HepG2 (cell line): ENCODE data around the gene TRAK1. TPM values are rescaled to one million over a fixed set of nuclear protein-coding genes. Genes with fewer than 3 reads are reported as not detected.

Source experiments
- ATAC-seq: fragments of 200-7000 bp; cut with Tn5 transposase; 3 replicates; pipeline ENCODE4 v1.9.1; 2020; ENCODE audit warnings: mild to moderate bottlenecking, moderate library complexity
- BruUV-seq: library from RNA; stranded (reverse); fragments of 400-500 nt; replicated peaks from 2 replicates; lab custom pipeline; 2021; lab: Mats Ljungman, UMichigan
- CTCF ChIA-PET: fragments of 300-600 bp; formaldehyde crosslinking; extraction: SDS; loops from one replicate; lab custom pipeline; 2021; ENCODE audit warnings: low total read pairs, inconsistent platforms, low intra/inter-chr PET ratio; lab: Yijun Ruan, JAX
- POLR2A ChIA-PET: fragments of 350-600 bp; sonication (Branson Sonifier 250); formaldehyde crosslinking; loops from one replicate; lab custom pipeline; 2020; ENCODE audit warnings: antibody characterized with exemption, inconsistent platforms; lab: Yijun Ruan, JAX
- DNase-seq: peaks from one replicate; pipeline ENCODE4 v3.0.0-alpha.2; 2015; ENCODE audit warnings: low spot score
- FAIRE-seq: peaks from 3 replicates; lab custom pipeline; 2011; peaks lifted over from hg19 to GRCh38; lab: Jason Lieb, UNC
- H2AFZ ChIP-seq: one replicate; pipeline ENCODE4 v1.6.1; 2011; ENCODE audit warnings: low read length, inconsistent platforms
- H3K27ac ChIP-seq: fragments of 300-600 bp; 3 replicates; pipeline ENCODE4 v1.8.0; 2011; ENCODE audit warnings: mixed run types, mild to moderate bottlenecking, mixed read lengths, low read length, inconsistent platforms; ENCODE audit not compliant: insufficient read depth; ENCODE audit errors: extremely low read length
- H3K27me3 ChIP-seq, 2 experiments: fragments of 200-600 bp in 1 of 2; 2 replicates in 1 of 2; 3 replicates in 1 of 2; pipeline versions ENCODE4 v1.6.0 to v1.8.0; 2011; ENCODE audit warnings: low read length in 2 of 2, mild to moderate bottlenecking in 2 of 2, moderate library complexity in 2 of 2, inconsistent platforms in 1 of 2; ENCODE audit not compliant: insufficient read depth in 2 of 2, control insufficient read depth in 1 of 2
- H3K36me3 ChIP-seq, 2 experiments: fragments of 200-600 bp in 1 of 2; replicated peaks in 1 of 2; 2 replicates in 1 of 2; 3 replicates in 1 of 2; pipeline versions ENCODE4 v1.5.1 to v1.8.0; 2011; ENCODE audit warnings: low read length in 2 of 2, inconsistent platforms in 1 of 2; ENCODE audit not compliant: insufficient read depth in 2 of 2, control insufficient read depth in 1 of 2
- H3K4me1 ChIP-seq: 2 replicates; pipeline ENCODE4 v1.5.1; 2012; ENCODE audit warnings: low read length, inconsistent platforms; ENCODE audit not compliant: insufficient read depth
- H3K4me2 ChIP-seq: 2 replicates; pipeline ENCODE4 v1.6.0; 2011; ENCODE audit warnings: low read depth, low read length, inconsistent platforms
- H3K4me3 ChIP-seq, 3 experiments: fragments of 200-600 bp in 1 of 3; sonication (generic), shearing (Covaris generic) in 1 of 3; replicated peaks in 1 of 3; 2 replicates each; pipeline ENCODE4 v1.5.1; 2011 to 2016; ENCODE audit warnings: low read length in 3 of 3, inconsistent platforms in 2 of 3, low read depth in 2 of 3, mild to moderate bottlenecking in 2 of 3, control low read depth in 1 of 3, mixed read lengths in 1 of 3; ENCODE audit not compliant: insufficient read depth in 1 of 3
- H3K79me2 ChIP-seq: one replicate; pipeline ENCODE4 v1.6.1; 2011; ENCODE audit warnings: low read length, inconsistent platforms; ENCODE audit not compliant: insufficient read depth
- H3K9ac ChIP-seq: 2 replicates; pipeline ENCODE4 v1.6.0; 2011; ENCODE audit warnings: mild to moderate bottlenecking, low read depth, low read length, inconsistent platforms; ENCODE audit not compliant: insufficient read depth
- H3K9me3 ChIP-seq: 2 replicates; pipeline ENCODE4 v1.5.1; 2012; ENCODE audit warnings: mild to moderate bottlenecking, low read length
- H4K20me1 ChIP-seq: 2 replicates; pipeline ENCODE4 v1.6.0; 2011; ENCODE audit warnings: inconsistent platforms, mild to moderate bottlenecking, low read length, moderate library complexity; ENCODE audit not compliant: insufficient read depth
- CREB1 ChIP-seq, 2 experiments: fragments of 450-650 bp in 1 of 2; IDR thresholded peaks; 2 replicates each; pipeline ENCODE4 v1.6.1; 2016 to 2017; ENCODE audit warnings: control low read depth in 1 of 2, mild to moderate bottlenecking in 1 of 2, missing compliant biosample characterization in 1 of 2, missing genetic modification characterization in 1 of 2
- CTCF ChIP-seq: sonication (generic); formaldehyde crosslinking; IDR thresholded peaks from 2 replicates; pipeline ENCODE4 v1.5.0; 2020; ENCODE audit warnings: mild to moderate bottlenecking, missing genetic modification reagents, moderate library complexity
- ELF1 ChIP-seq: sonication (generic); formaldehyde crosslinking; IDR thresholded peaks from 2 replicates; pipeline ENCODE4 v1.4.0; 2020; ENCODE audit warnings: missing genetic modification reagents
- GPN1 ChIP-seq: sonication (generic); formaldehyde crosslinking; IDR thresholded peaks from 2 replicates; pipeline ENCODE4 v1.5.1; 2020; ENCODE audit warnings: missing genetic modification reagents, borderline replicate concordance
- KLF9 ChIP-seq: IDR thresholded peaks from 2 replicates; pipeline ENCODE4 v1.6.1; 2016; ENCODE audit warnings: low read depth
- PHF21A ChIP-seq: sonication (generic); formaldehyde crosslinking; IDR thresholded peaks from 2 replicates; pipeline ENCODE4 v1.5.0; 2020; ENCODE audit warnings: mild to moderate bottlenecking, missing genetic modification reagents
- SIX4 ChIP-seq: sonication (generic); formaldehyde crosslinking; IDR thresholded peaks from 2 replicates; pipeline ENCODE4 v1.4.0; 2020; ENCODE audit warnings: missing genetic modification reagents
- STAG1 ChIP-seq: sonication (generic); formaldehyde crosslinking; IDR thresholded peaks from 2 replicates; pipeline ENCODE4 v1.4.0; 2020; ENCODE audit warnings: missing genetic modification reagents
- ZC3H4 ChIP-seq: sonication (generic); formaldehyde crosslinking; IDR thresholded peaks from 2 replicates; pipeline ENCODE4 v1.4.0; 2020; ENCODE audit warnings: missing genetic modification reagents, borderline replicate concordance
- ZNF138 ChIP-seq: sonication (generic); formaldehyde crosslinking; IDR thresholded peaks from 2 replicates; pipeline ENCODE4 v1.5.0; 2020; ENCODE audit warnings: mild to moderate bottlenecking, low read depth, missing genetic modification reagents
- ZNF747 ChIP-seq: sonication (generic); formaldehyde crosslinking; IDR thresholded peaks from 2 replicates; pipeline ENCODE4 v1.8.1; 2023; ENCODE audit warnings: missing genetic modification reagents, mild to moderate bottlenecking, borderline replicate concordance
- ZNF772 ChIP-seq: sonication (generic); formaldehyde crosslinking; IDR thresholded peaks from 2 replicates; pipeline ENCODE4 v1.5.0; 2020; ENCODE audit warnings: mild to moderate bottlenecking, missing genetic modification reagents
- ZSCAN21 ChIP-seq: sonication (generic); formaldehyde crosslinking; IDR thresholded peaks from 2 replicates; pipeline ENCODE4 v1.8.0; 2022; ENCODE audit warnings: mild to moderate bottlenecking, missing genetic modification reagents, moderate library complexity, borderline replicate concordance
- WGBS: methylation state at CpG from one replicate; pipeline ENCODE4 v1.1.6; 2017; ENCODE audit warnings: low lambda C conversion rate; 5-methylcytosine and 5-hydroxymethylcytosine counted together
- in situ Hi-C: cut with HindIII; loops from 2 replicates; pipeline ENCODE4 v1.10.0; 2017; ENCODE audit warnings: low pct_unique_long_range_greater_than_20kb; ENCODE audit not compliant: extremely low pct_ligation_motif_present
- intact Hi-C: fragments of 100-400 bp; cut with micrococcal nuclease; formaldehyde crosslinking; loops from one replicate; pipeline ENCODE4 v1.10.0; 2022; ENCODE audit not compliant: unreplicated experiment
- polyA plus RNA-seq, 8 experiments: library from polyadenylated mRNA; depleted of rRNA in 3 of 8; stranded (reverse) in 7 of 8; unstranded in 1 of 8; fragments of >200 nt; fragmentation: Illumina TruSeq in 4 of 8; extraction: Trizol in 4 of 8; gene quantifications; 2 replicates each; pipeline versions ENCODE4 v1.2.1 to v1.2.3, GENCODE V29; 2011 to 2016; ENCODE audit warnings: low read depth in 4 of 8, missing spikeins in 1 of 8, mixed read lengths in 1 of 8; ENCODE audit not compliant: insufficient read depth in 1 of 8
- total RNA-seq, 5 experiments: library from RNA; depleted of rRNA; stranded (reverse); fragments of >200 nt; fragmentation: Illumina TruSeq; extraction: Trizol; gene quantifications; 2 replicates each; pipeline ENCODE4 v1.2.3, GENCODE V29; 2016; ENCODE audit warnings: low read depth in 1 of 5
- TF ChIP-seq, protein P1 (sequence below): sonication (generic); formaldehyde crosslinking; IDR thresholded peaks from 2 replicates; pipeline ENCODE4 v1.4.0; 2020; ENCODE audit warnings: missing genetic modification reagents
- TF ChIP-seq, protein P2 (sequence below): sonication (generic); formaldehyde crosslinking; IDR thresholded peaks from 2 replicates; pipeline ENCODE4 v1.4.0; 2020; ENCODE audit warnings: missing genetic modification reagents
- TF ChIP-seq, protein P3 (sequence below): sonication (generic); formaldehyde crosslinking; IDR thresholded peaks from 2 replicates; pipeline ENCODE4 v1.4.0; 2020; ENCODE audit warnings: low read depth, mild to moderate bottlenecking, missing genetic modification reagents

TRAK1 gene
- total and polyA plus RNA-seq, 2 of the 13 experiments (the other 11 are each of a cell fraction or from before 2014, with no cell fraction given), result 20.5 to 46.6 TPM

DNA sequence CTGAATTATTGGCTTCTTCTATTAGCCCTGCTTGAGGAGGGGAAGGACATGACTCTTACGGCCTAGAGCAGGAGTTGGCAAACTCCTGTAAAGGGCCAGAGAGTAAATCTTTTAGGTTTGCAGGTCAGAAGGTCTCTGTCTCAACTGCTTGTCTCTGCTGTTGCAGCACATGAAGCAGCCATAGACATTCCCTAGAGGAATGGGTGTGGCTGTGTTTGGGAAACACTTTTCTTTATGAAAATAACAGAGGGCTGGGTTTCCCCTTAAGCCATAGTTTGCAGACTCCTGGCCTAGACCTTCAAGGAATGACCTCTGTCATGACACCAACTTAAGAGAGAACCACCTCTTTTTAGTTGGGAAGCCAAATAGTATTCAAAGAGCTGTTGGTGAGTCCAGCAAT lies 10.3 kb downstream of the TRAK1 start (continued):
- TF ChIP-seq ZC3H4 (CRISPR knock-in tag) (no peak), STAG1 (CRISPR knock-in tag) (no peak), GPN1 (no peak)

DNA sequence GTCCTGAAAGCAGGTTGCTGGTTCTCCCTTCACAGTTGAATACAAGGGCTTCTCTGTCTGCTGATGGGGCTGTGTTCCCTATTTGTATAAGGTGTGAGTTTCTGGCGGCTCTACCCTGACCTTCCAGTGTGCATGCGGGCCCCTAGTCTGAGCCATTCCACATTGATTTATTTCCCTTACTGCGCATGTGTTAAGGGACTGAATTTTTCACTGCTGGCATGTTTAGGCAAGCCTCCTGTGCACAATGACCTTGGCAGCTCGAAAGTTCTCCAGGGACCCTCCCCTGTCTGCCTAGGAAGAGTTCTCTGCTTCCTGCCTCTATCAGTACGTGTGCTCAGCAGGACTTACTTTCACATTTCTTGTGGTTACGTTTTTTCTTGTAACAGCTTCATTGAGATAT lies 11.4 kb downstream of the TRAK1 start:
- FAIRE-seq (peak; percentile 85), DNase-seq (peak; percentile 88), ATAC-seq (peak; percentile 94)
- intact Hi-C loops, result no loop called here
- POLR2A ChIA-PET, result interaction anchor here (0.6 to 1.3 kb wide), 4 partner anchors 19 to 141 kb away, joined by 3 to 4 read pairs (median 4); partner anchors contain the start of gene ULK4
- Histone ChIP-seq H3K27me3 (no peaks in the 10 kb centered on the region), H3K4me1 (peaks cover 29% of the 10 kb centered on the region), H3K9me3 (no peaks in the 10 kb centered on the region), H3K36me3 (peaks cover 2 to 3% of the 10 kb centered on the region in 2 experiments; a peak in 3 of 5 replicates), H3K27ac (peak overlapping the region; percentile 61), H3K4me2 (peak overlapping the region; percentile 57), H3K9ac (peak overlapping the region; percentile 41; the same call in 1 of the 2 replicates), H2AFZ (no peak overlapping the region), H4K20me1 (no peaks in the 10 kb centered on the region), H3K4me3 (no peak overlapping the region), H3K79me2 (no peaks in the 10 kb centered on the region)
- CTCF ChIA-PET, result no interaction called here
- 12% methylated on average over 6 of the region's 6 CpGs for WGBS
- BruUV-seq, result no TSS peak
- in situ Hi-C loops, result loop anchor here (25.0 kb wide), 1 partner anchor 335 kb away; no protein-coding TSS in a partner anchor
- no peak for TF ChIP-seq SIX4 (CRISPR knock-in tag)
- TF ChIP-seq ZNF747 (CRISPR knock-in tag), result no peak
- TF ChIP-seq ZNF138 (CRISPR knock-in tag), result no peak
- TF ChIP-seq, protein P1, sequence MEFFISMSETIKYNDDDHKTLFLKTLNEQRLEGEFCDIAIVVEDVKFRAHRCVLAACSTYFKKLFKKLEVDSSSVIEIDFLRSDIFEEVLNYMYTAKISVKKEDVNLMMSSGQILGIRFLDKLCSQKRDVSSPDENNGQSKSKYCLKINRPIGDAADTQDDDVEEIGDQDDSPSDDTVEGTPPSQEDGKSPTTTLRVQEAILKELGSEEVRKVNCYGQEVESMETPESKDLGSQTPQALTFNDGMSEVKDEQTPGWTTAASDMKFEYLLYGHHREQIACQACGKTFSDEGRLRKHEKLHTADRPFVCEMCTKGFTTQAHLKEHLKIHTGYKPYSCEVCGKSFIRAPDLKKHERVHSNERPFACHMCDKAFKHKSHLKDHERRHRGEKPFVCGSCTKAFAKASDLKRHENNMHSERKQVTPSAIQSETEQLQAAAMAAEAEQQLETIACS (CRISPR knock-in tag), result no peak
- no peak for TF ChIP-seq KLF9 (CRISPR knock-in tag)
- 0 out of 2 replicates have a peak, but pooled peaks have one; percentile 27 for TF ChIP-seq ZNF772 (CRISPR knock-in tag)
- no peak for TF ChIP-seq CREB1 (IDR thresholded peaks at IDR 0.05)
- TF ChIP-seq CREB1 (CRISPR knock-in tag; IDR thresholded peaks at IDR 0.05), result peak; percentile 23; the same call in 1 of the 2 replicates
- TF ChIP-seq ELF1 (CRISPR knock-in tag), result no peak
- peak; percentile 54; the same call in 1 of the 2 replicates for TF ChIP-seq PHF21A (CRISPR knock-in tag)
- TF ChIP-seq CTCF (CRISPR knock-in tag), result 0 out of 2 replicates have a peak, but pooled peaks have one; percentile 5
- TF ChIP-seq ZSCAN21 (CRISPR knock-in tag), result no peak
- TF ChIP-seq, protein P2, sequence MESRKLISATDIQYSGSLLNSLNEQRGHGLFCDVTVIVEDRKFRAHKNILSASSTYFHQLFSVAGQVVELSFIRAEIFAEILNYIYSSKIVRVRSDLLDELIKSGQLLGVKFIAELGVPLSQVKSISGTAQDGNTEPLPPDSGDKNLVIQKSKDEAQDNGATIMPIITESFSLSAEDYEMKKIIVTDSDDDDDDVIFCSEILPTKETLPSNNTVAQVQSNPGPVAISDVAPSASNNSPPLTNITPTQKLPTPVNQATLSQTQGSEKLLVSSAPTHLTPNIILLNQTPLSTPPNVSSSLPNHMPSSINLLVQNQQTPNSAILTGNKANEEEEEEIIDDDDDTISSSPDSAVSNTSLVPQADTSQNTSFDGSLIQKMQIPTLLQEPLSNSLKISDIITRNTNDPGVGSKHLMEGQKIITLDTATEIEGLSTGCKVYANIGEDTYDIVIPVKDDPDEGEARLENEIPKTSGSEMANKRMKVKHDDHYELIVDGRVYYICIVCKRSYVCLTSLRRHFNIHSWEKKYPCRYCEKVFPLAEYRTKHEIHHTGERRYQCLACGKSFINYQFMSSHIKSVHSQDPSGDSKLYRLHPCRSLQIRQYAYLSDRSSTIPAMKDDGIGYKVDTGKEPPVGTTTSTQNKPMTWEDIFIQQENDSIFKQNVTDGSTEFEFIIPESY (CRISPR knock-in tag), result peak; percentile 52; the same call in 1 of the 2 replicates
- TF ChIP-seq, protein P3, sequence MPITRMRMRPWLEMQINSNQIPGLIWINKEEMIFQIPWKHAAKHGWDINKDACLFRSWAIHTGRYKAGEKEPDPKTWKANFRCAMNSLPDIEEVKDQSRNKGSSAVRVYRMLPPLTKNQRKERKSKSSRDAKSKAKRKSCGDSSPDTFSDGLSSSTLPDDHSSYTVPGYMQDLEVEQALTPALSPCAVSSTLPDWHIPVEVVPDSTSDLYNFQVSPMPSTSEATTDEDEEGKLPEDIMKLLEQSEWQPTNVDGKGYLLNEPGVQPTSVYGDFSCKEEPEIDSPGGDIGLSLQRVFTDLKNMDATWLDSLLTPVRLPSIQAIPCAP (CRISPR knock-in tag), result no peak
